ENCODE measurements around the gene BRD3. TPM values are rescaled to one million over a fixed set of nuclear protein-coding genes. Genes with fewer than 3 reads are reported as not detected.
A peak's percentile ranks its signal among the peaks of the same experiment; 100 is the strongest.

BRD3 gene
- total RNA-seq, 1 experiment from 2014 or later, result 63.1 TPM

GRCh38 chr9:133994353-133995011 is 73.3 kb downstream of the BRD3 start:
- H2BK15ac ChIP-seq (ENCODE audit: low read depth, low read length), result no peak overlapping the region
- DNase-seq, result peak; percentile 90
- H3K27me3 Mint-ChIP-seq (ENCODE audit: low read depth), result peaks cover 7% of the 10 kb centered on the region
- no peak overlapping the region for H4K8ac ChIP-seq (replicated peaks; ENCODE audit: insufficient read length, low read depth, low read length)
- no peaks in the 10 kb centered on the region for H4K20me1 ChIP-seq (ENCODE audit: control insufficient read depth, insufficient read depth, insufficient read length)
- H3K14ac ChIP-seq (ENCODE audit: insufficient read depth, low read length), result no peak overlapping the region
- no peak overlapping the region for H3K18ac ChIP-seq (ENCODE audit: insufficient read length, low read depth, low read length)
- no peak overlapping the region for H2BK5ac ChIP-seq (ENCODE audit: insufficient read length, low read length)
- H3T11ph ChIP-seq (ENCODE audit: low read length), result no peak overlapping the region
- no peak overlapping the region for H4K5ac ChIP-seq (ENCODE audit: insufficient read length, low read depth, low read length)
- H3K79me2 ChIP-seq (ENCODE audit: insufficient read depth, low read length), result peaks cover 12% of the 10 kb centered on the region; the same call in 1 of the 2 replicates
- H3K4me1 Mint-ChIP-seq, result peaks cover 17 to 25% of the 10 kb centered on the region in 2 experiments
- H3K4ac ChIP-seq (ENCODE audit: low read depth, low read length), result no peak overlapping the region
- no peak overlapping the region for H2AK5ac ChIP-seq (ENCODE audit: insufficient read length, low read length)
- H3K27ac ChIP-seq (ENCODE audit: insufficient read length, low read depth, low read length), result no peak overlapping the region
- no peak overlapping the region for H3K56ac ChIP-seq (ENCODE audit: insufficient read length, low read depth, low read length)
- H3K4me3 Mint-ChIP-seq, result peak overlapping the region; percentile 36 to 53; a peak in 4 of 5 replicates
- no peak overlapping the region for H3K23ac ChIP-seq (ENCODE audit: insufficient read length, low read depth, low read length)
- no peak overlapping the region for H2BK12ac ChIP-seq (ENCODE audit: insufficient read length, low read depth, low read length)
- no peaks in the 10 kb centered on the region for H3K9me3 Mint-ChIP-seq
- H3K27me3 ChIP-seq (ENCODE audit: insufficient read depth, low read length), result no peaks in the 10 kb centered on the region
- H3K36me3 Mint-ChIP-seq (ENCODE audit: insufficient read depth in 1 of 3, low read depth in 3 of 3), result no peaks in the 10 kb centered on the region
- no peak overlapping the region for H2BK120ac ChIP-seq (ENCODE audit: low read depth, low read length, poor library complexity, severe bottlenecking)
- no peaks in the 10 kb centered on the region for H3K4me1 ChIP-seq (ENCODE audit: insufficient read depth, low read length)
- peak; percentile 98 for TF ChIP-seq CTCF (conservative IDR thresholded peaks at IDR 0.05)
- H4K91ac ChIP-seq (ENCODE audit: insufficient read length, low read depth, low read length), result no peak overlapping the region
- peaks cover 15% of the 10 kb centered on the region for H3K23me2 ChIP-seq (ENCODE audit: insufficient read length, low read depth, low read length, poor library complexity, severe bottlenecking)
- H3K9ac ChIP-seq (ENCODE audit: extremely low read depth, insufficient read length, low read length), result no peak overlapping the region
- no peak overlapping the region for H3K27ac Mint-ChIP-seq
- H3K79me1 ChIP-seq (ENCODE audit: insufficient read depth, low read depth, low read length, poor library complexity, severe bottlenecking), result peaks cover 4% of the 10 kb centered on the region
- H2BK20ac ChIP-seq (ENCODE audit: low read depth, low read length, poor library complexity, severe bottlenecking), result no peak overlapping the region
- no peak overlapping the region for H2AFZ ChIP-seq (ENCODE audit: low read length)
- H3K9me3 ChIP-seq (ENCODE audit: control insufficient read depth, low read depth, low read length), result no peaks in the 10 kb centered on the region
- no peak overlapping the region for H3K4me2 ChIP-seq (ENCODE audit: insufficient read depth, insufficient read length, low read length)
- no CpG with 5 or more reads among the region's 11 CpGs for WGBS (ENCODE audit: extremely low coverage, insufficient read length, low lambda C conversion rate)

Measured in H9 (cell line).